ENCODE data around the gene SIAH3.
"Not testable (repeated sequence)": the region's sequence is repeated elsewhere in the genome, so short reads cannot be mapped to it uniquely, and the experiment has no call there.

SIAH3 gene

GRCh38 chr13:45851171-45851921 lies at the start of gene SIAH3:
TSS of gene SIAH3 (minus strand) at chr13:45851753. CDS start at chr13:45851629, 124 bp downstream.
- DNase-seq: no peak

- DNase-seq: no peak
Measured at GRCh38 chr13:45899406-45899805, 47.9 kb upstream of the SIAH3 start.

GRCh38 chr13:45897562-45897961 lies 46.0 kb upstream of the SIAH3 start:
- no peak for DNase-seq

- DNase-seq: no peak
Measured at GRCh38 chr13:45896285-45896684, 44.7 kb upstream of the SIAH3 start.

- DNase-seq: no peak
Measured at GRCh38 chr13:45895881-45896280, 44.3 kb upstream of the SIAH3 start.

- no peak for DNase-seq
Measured at GRCh38 chr13:45892513-45892912, 41.0 kb upstream of the SIAH3 start.

GRCh38 chr13:45889590-45890243 lies 38.2 kb upstream of the SIAH3 start:
- DNase-seq: no peak

- DNase-seq: no peak
Measured at GRCh38 chr13:45886466-45886865, 34.9 kb upstream of the SIAH3 start.

- no peak for DNase-seq
Measured at GRCh38 chr13:45885194-45885593, 33.6 kb upstream of the SIAH3 start.

GRCh38 chr13:45882626-45883025 lies 31.1 kb upstream of the SIAH3 start:
- DNase-seq: no peak

GRCh38 chr13:45881353-45881752 lies 29.8 kb upstream of the SIAH3 start:
- no peak for DNase-seq

GRCh38 chr13:45880242-45880641 lies 28.7 kb upstream of the SIAH3 start:
- no peak for DNase-seq

- no peak for DNase-seq
Measured at GRCh38 chr13:45879666-45880065, 28.1 kb upstream of the SIAH3 start.

GRCh38 chr13:45878966-45879365 lies 27.4 kb upstream of the SIAH3 start:
- no peak for DNase-seq

- no peak for DNase-seq
Measured at GRCh38 chr13:45876781-45877180, 25.2 kb upstream of the SIAH3 start.

GRCh38 chr13:45875951-45876350 lies 24.4 kb upstream of the SIAH3 start:
- no peak for DNase-seq

- no peak for DNase-seq
Measured at GRCh38 chr13:45873491-45874325, 22.2 kb upstream of the SIAH3 start.

GRCh38 chr13:45872566-45872965 lies 21.0 kb upstream of the SIAH3 start:
- DNase-seq: no peak

GRCh38 chr13:45871201-45871600 lies 19.6 kb upstream of the SIAH3 start:
- not testable (repeated sequence) for DNase-seq

GRCh38 chr13:45870232-45870631 lies 18.7 kb upstream of the SIAH3 start:
- no peak for DNase-seq

- DNase-seq: no peak
Measured at GRCh38 chr13:45865414-45865813, 13.9 kb upstream of the SIAH3 start.

GRCh38 chr13:45863709-45864590 lies 12.4 kb upstream of the SIAH3 start:
- DNase-seq: no peak

GRCh38 chr13:45861322-45861721 lies 9.8 kb upstream of the SIAH3 start:
- DNase-seq: no peak
